Endothelial cell of umbilical vein (primary cell): ENCODE results near the gene LTA4H. TPM values are rescaled to one million over a fixed set of nuclear protein-coding genes. Genes with fewer than 3 reads are reported as not detected.

Experiments
- BruUV-seq: library from RNA; stranded (reverse); fragments of 400-500 nt; replicated peaks from 2 replicates; lab custom pipeline; 2021; lab: Mats Ljungman, UMichigan
- CTCF ChIA-PET: fragments of 300-600, 350-600 bp; sonication (Branson Sonifier 250); formaldehyde crosslinking; loops from one replicate; lab custom pipeline; 2021; ENCODE audit warnings: antibody characterized with exemption, inconsistent platforms; lab: Charles Lee
- POLR2A ChIA-PET: fragments of 300-600, 350-600 bp; sonication (Branson Sonifier 250); formaldehyde crosslinking; loops from one replicate; lab custom pipeline; 2021; ENCODE audit warnings: antibody characterized with exemption, inconsistent platforms; lab: Charles Lee
- DNase-seq: peaks from one replicate; pipeline ENCODE4 v3.0.0-alpha.2; 2011; ENCODE audit warnings: low read depth, low spot score
- FAIRE-seq: peaks from 2 replicates; lab custom pipeline; 2011; peaks lifted over from hg19 to GRCh38; lab: Jason Lieb, UNC
- H2AFZ ChIP-seq: 2 replicates; pipeline ENCODE4 v1.6.0; 2012; ENCODE audit warnings: low read depth, low read length, control low read depth, inconsistent platforms
- H3K27ac ChIP-seq: 2 replicates; pipeline ENCODE4 v1.5.1; 2011; ENCODE audit warnings: low read depth, mild to moderate bottlenecking, control low read depth, low read length, moderate library complexity; ENCODE audit not compliant: insufficient read depth
- H3K27me3 ChIP-seq, 2 experiments: 2 replicates each; pipeline versions ENCODE4 v1.6.0 to v1.6.1; 2011; ENCODE audit warnings: low read length in 2 of 2, mixed read lengths in 1 of 2; ENCODE audit not compliant: control insufficient read depth in 2 of 2, insufficient read depth in 2 of 2
- H3K36me3 ChIP-seq, 2 experiments: 2 replicates in 1 of 2; 3 replicates in 1 of 2; pipeline ENCODE4 v1.5.1; 2011; ENCODE audit warnings: low read length in 2 of 2, mild to moderate bottlenecking in 1 of 2, moderate library complexity in 1 of 2; ENCODE audit not compliant: control insufficient read depth in 2 of 2, insufficient read depth in 2 of 2; ENCODE audit errors: extremely low read depth in 1 of 2
- H3K4me1 ChIP-seq: 3 replicates; pipeline ENCODE4 v1.5.1; 2011; ENCODE audit warnings: mild to moderate bottlenecking, low read length; ENCODE audit not compliant: control insufficient read depth, insufficient read depth; ENCODE audit errors: extremely low read depth
- H3K4me2 ChIP-seq: 2 replicates; pipeline ENCODE4 v1.6.1; 2011; ENCODE audit warnings: low read length, control low read depth, mixed read lengths; ENCODE audit not compliant: insufficient read depth
- H3K4me3 ChIP-seq, 3 experiments: fragments of 200-600 bp in 1 of 3; sonication (generic), shearing (Covaris generic) in 1 of 3; replicated peaks in 1 of 3; 2 replicates each; pipeline ENCODE4 v1.5.1; 2011 to 2016; ENCODE audit warnings: control low read depth in 3 of 3, low read length in 3 of 3, mild to moderate bottlenecking in 2 of 3, inconsistent platforms in 1 of 3, low read depth in 1 of 3, moderate library complexity in 1 of 3; ENCODE audit not compliant: insufficient read depth in 1 of 3
- H3K79me2 ChIP-seq: 2 replicates; pipeline ENCODE4 v1.6.0; 2012; ENCODE audit warnings: low read length, inconsistent platforms; ENCODE audit not compliant: control insufficient read depth, insufficient read depth
- H3K9ac ChIP-seq: replicated peaks from 2 replicates; pipeline ENCODE3; 2011; ENCODE audit warnings: low read length, control low read depth; ENCODE audit not compliant: insufficient read depth; ENCODE audit errors: extremely low read depth
- H3K9me1 ChIP-seq: replicated peaks from 3 replicates; pipeline ENCODE4 v1.6.0; 2011; ENCODE audit warnings: mild to moderate bottlenecking, low read length; ENCODE audit not compliant: control insufficient read depth, insufficient read depth; ENCODE audit errors: extremely low read depth
- H3K9me3 ChIP-seq: replicated peaks from 2 replicates; pipeline ENCODE4 v1.5.1; 2012; ENCODE audit warnings: low read length, inconsistent platforms; ENCODE audit not compliant: control insufficient read depth, insufficient read depth
- H4K20me1 ChIP-seq: replicated peaks from 2 replicates; pipeline ENCODE3; 2011; ENCODE audit warnings: mild to moderate bottlenecking, low read length; ENCODE audit not compliant: control insufficient read depth, insufficient read depth; ENCODE audit errors: extremely low read depth
- CTCF ChIP-seq, 2 donors: IDR thresholded peaks; 1 replicate in 1 of 2; 2 replicates in 1 of 2; pipeline ENCODE4 v1.5.1; 2011; ENCODE audit warnings: low read length in 2 of 2, mild to moderate bottlenecking in 2 of 2, moderate library complexity in 2 of 2, control low read depth in 1 of 2, inconsistent platforms in 1 of 2, low read depth in 1 of 2; ENCODE audit not compliant: insufficient read depth in 1 of 2; ENCODE audit errors: extremely low read depth in 1 of 2
- EZH2 ChIP-seq: IDR thresholded peaks from 2 replicates; pipeline ENCODE4 v1.6.1; 2012; ENCODE audit warnings: borderline replicate concordance, low read depth, mild to moderate bottlenecking, moderate library complexity, low read length, inconsistent platforms; ENCODE audit not compliant: severe bottlenecking
- FOS ChIP-seq: IDR thresholded peaks from 2 replicates; pipeline ENCODE4 v1.6.1; 2011; ENCODE audit warnings: mild to moderate bottlenecking, low read length, moderate library complexity, borderline replicate concordance; ENCODE audit not compliant: insufficient read depth
- GATA2 ChIP-seq: IDR thresholded peaks from 2 replicates; pipeline ENCODE4 v1.7.0; 2011; ENCODE audit warnings: low read depth, mild to moderate bottlenecking, moderate library complexity, mixed read lengths, low read length; ENCODE audit not compliant: insufficient read length, insufficient read depth
- JUN ChIP-seq: IDR thresholded peaks from 2 replicates; pipeline ENCODE4 v1.6.1; 2011; ENCODE audit warnings: borderline replicate concordance, low read depth; ENCODE audit not compliant: insufficient read length, insufficient read depth
- MYC ChIP-seq: IDR thresholded peaks from one replicate; pipeline ENCODE4 v1.6.1; 2011; ENCODE audit warnings: mild to moderate bottlenecking, low read depth, low read length
- POLR2A ChIP-seq: IDR thresholded peaks from 2 replicates; pipeline ENCODE4 v1.6.1; 2012; ENCODE audit warnings: low read depth, mild to moderate bottlenecking, control low read depth, low read length
- POLR2AphosphoS5 ChIP-seq: IDR thresholded peaks from 2 replicates; pipeline ENCODE4 v1.6.1; 2012; ENCODE audit warnings: low read depth, mild to moderate bottlenecking, control low read depth, low read length, moderate library complexity; ENCODE audit not compliant: insufficient read depth
- dilution Hi-C: fragments of 300-500 bp; cut with MboI; formaldehyde crosslinking; loops from one replicate; pipeline ENCODE4 v1.15.0; 2019; ENCODE audit warnings: low sequenced_read_pairs; ENCODE audit not compliant: extremely low pct_ligation_motif_present
- intact Hi-C: fragments of 100-400 bp; cut with micrococcal nuclease; formaldehyde crosslinking; loops from one replicate; pipeline ENCODE4 v1.10.0; 2022
- polyA plus RNA-seq, 4 experiments: library from polyadenylated mRNA; depleted of rRNA in 3 of 4; stranded (reverse) in 3 of 4; unstranded in 1 of 4; fragments of >200 nt; gene quantifications; 2 replicates each; pipeline versions ENCODE4 v1.2.1 to v1.2.3, GENCODE V29; 2011 to 2012; ENCODE audit warnings: missing spikeins in 1 of 4
- total RNA-seq: library from RNA; stranded (reverse); gene quantifications from 2 replicates; pipeline ENCODE4 v1.2.3, GENCODE V29; 2021
- TF ChIP-seq, protein P1 (sequence below): IDR thresholded peaks from 2 replicates; pipeline ENCODE4 v1.6.1; 2011; ENCODE audit not compliant: insufficient read depth, insufficient read length

The LTA4H gene
- total and polyA plus RNA-seq, 2 donors (not counting 3 experiments of a cell fraction or from before 2014, with no cell fraction given), result 77.1 to 85.2 TPM

GRCh38 chr12:95967301-95967700, 68.1 kb downstream of the LTA4H start:
- Histone ChIP-seq H3K9ac (no peak overlapping the region), H3K4me3 (no peak overlapping the region), H3K79me2 (no peaks in the 10 kb centered on the region), H3K27me3 (peaks cover 0 to 4% of the 10 kb centered on the region in 2 experiments), H3K27ac (no peak overlapping the region), H3K36me3 (no peaks in the 10 kb centered on the region), H2AFZ (no peak overlapping the region), H3K4me2 (no peak overlapping the region), H3K9me1 (no peaks in the 10 kb centered on the region), H3K9me3 (no peaks in the 10 kb centered on the region), H4K20me1 (no peaks in the 10 kb centered on the region), H3K4me1 (no peaks in the 10 kb centered on the region)
- DNase-seq, result no peak
- no TSS peak for BruUV-seq
- no peak for TF ChIP-seq MYC
- TF ChIP-seq JUN, result no peak
- TF ChIP-seq, protein P1, sequence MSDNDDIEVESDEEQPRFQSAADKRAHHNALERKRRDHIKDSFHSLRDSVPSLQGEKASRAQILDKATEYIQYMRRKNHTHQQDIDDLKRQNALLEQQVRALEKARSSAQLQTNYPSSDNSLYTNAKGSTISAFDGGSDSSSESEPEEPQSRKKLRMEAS, result no peak
- TF ChIP-seq GATA2, result no peak
- ChIA-PET CTCF (interaction anchor here (0.9 to 1.1 kb wide), 2 partner anchors 9 to 49 kb away, joined by 3 read pairs; no protein-coding TSS in a partner anchor), POLR2A (interaction anchor here (0.7 kb wide), 1 partner anchor 90 kb away, joined by 3 read pairs; no protein-coding TSS in a partner anchor)
- FAIRE-seq, result no peak
- dilution Hi-C loops, result no loop called here
- intact Hi-C loops, result no loop called here

GRCh38 chr12:95966287-95966870, 69.0 kb downstream of the LTA4H start:
- intact Hi-C loops, result no loop called here
- BruUV-seq, result no TSS peak
- CTCF ChIA-PET, result interaction anchor here (1.1 to 1.6 kb wide), 2 partner anchors 48 kb away, joined by 3 to 4 read pairs; no protein-coding TSS in a partner anchor

More at GRCh38 chr12:95966287-95966870, 69.0 kb downstream of the LTA4H start:
- dilution Hi-C loops, result no loop called here
- no peak for DNase-seq
- TF ChIP-seq EZH2 (no peak), MYC (no peak), POLR2AphosphoS5 (no peak), JUN (no peak), FOS (no peak), POLR2A (no peak), CTCF (IDR thresholded peaks at IDR 0.05; ENCODE audit: extremely low read depth in 1 of 2, insufficient read depth in 1 of 2, low read depth in 1 of 2, low read length in 2 of 2) (no peak), GATA2 (no peak)
- TF ChIP-seq, protein P1, result no peak
- POLR2A ChIA-PET, result no interaction called here
- H3K4me2 ChIP-seq, result no peak overlapping the region
- H4K20me1 ChIP-seq, result no peaks in the 10 kb centered on the region
- FAIRE-seq, result no peak
- H3K79me2 ChIP-seq, result no peaks in the 10 kb centered on the region
- no peaks in the 10 kb centered on the region for H3K4me1 ChIP-seq
- H3K36me3 ChIP-seq, result no peaks in the 10 kb centered on the region
- no peaks in the 10 kb centered on the region for H3K9me1 ChIP-seq
- no peak overlapping the region for H2AFZ ChIP-seq
- H3K27ac ChIP-seq, result no peak overlapping the region
- H3K4me3 ChIP-seq, result no peak overlapping the region
- peaks cover 1 to 4% of the 10 kb centered on the region in 2 experiments for H3K27me3 ChIP-seq
- no peaks in the 10 kb centered on the region for H3K9me3 ChIP-seq
- H3K9ac ChIP-seq, result no peak overlapping the region
